Subcutaneous adipose tissue (tissue), 4 donors: ENCODE data around the gene UNC13A. TPM values are rescaled to one million over a fixed set of nuclear protein-coding genes. Genes with fewer than 3 reads are reported as not detected.

Experiments
- total RNA-seq, 4 donors: library from RNA; depleted of rRNA; stranded (reverse); fragments of >200 nt; gene quantifications; one replicate each; pipeline ENCODE4 v1.1.0, GENCODE V29; 2016
- TF ChIP-seq, protein P1 (sequence below): fragments of 450-650 bp; IDR thresholded peaks from one replicate; pipeline ENCODE4 v1.5.1; 2016; ENCODE audit warnings: low read depth, mild to moderate bottlenecking, control low read depth, antibody characterized with exemption, moderate library complexity

The UNC13A gene
- total RNA-seq, 4 donors from 2014 or later, result not detected

DNA sequence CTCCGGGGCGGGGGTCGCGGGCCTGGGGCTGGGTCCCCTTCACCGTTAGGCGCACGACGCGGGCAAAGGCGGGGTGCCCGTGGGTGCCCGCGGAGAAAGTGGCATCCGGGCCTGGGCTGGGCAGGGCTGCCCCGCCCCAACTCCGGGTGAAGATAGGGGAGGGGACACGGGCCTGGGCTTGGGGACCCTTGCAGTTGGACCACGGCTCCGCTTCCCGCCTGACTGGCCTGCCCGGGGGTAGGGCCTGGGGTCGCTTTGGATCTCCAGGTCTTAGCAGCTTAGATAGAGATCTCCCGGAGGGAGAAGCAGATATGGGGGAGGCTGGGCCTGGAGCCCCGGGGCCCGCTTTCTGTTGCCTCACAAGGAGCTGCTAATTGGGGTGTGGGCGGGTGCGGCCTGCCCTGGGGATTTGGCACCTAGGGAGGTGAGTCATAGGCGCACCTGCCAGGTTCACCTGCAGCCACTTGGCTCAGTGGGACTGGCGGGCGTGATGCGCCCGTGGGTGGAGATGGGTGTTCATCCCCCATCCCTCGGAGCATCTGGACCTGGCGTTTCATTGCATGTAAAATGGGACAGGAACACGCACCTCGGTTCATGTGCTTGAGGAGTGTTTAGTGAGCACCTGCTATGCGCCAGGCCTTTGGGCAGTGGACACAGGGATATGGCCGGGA is 31.7 kb upstream of the UNC13A start:
- TF ChIP-seq, protein P1, sequence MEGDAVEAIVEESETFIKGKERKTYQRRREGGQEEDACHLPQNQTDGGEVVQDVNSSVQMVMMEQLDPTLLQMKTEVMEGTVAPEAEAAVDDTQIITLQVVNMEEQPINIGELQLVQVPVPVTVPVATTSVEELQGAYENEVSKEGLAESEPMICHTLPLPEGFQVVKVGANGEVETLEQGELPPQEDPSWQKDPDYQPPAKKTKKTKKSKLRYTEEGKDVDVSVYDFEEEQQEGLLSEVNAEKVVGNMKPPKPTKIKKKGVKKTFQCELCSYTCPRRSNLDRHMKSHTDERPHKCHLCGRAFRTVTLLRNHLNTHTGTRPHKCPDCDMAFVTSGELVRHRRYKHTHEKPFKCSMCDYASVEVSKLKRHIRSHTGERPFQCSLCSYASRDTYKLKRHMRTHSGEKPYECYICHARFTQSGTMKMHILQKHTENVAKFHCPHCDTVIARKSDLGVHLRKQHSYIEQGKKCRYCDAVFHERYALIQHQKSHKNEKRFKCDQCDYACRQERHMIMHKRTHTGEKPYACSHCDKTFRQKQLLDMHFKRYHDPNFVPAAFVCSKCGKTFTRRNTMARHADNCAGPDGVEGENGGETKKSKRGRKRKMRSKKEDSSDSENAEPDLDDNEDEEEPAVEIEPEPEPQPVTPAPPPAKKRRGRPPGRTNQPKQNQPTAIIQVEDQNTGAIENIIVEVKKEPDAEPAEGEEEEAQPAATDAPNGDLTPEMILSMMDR, result no peak

DNA sequence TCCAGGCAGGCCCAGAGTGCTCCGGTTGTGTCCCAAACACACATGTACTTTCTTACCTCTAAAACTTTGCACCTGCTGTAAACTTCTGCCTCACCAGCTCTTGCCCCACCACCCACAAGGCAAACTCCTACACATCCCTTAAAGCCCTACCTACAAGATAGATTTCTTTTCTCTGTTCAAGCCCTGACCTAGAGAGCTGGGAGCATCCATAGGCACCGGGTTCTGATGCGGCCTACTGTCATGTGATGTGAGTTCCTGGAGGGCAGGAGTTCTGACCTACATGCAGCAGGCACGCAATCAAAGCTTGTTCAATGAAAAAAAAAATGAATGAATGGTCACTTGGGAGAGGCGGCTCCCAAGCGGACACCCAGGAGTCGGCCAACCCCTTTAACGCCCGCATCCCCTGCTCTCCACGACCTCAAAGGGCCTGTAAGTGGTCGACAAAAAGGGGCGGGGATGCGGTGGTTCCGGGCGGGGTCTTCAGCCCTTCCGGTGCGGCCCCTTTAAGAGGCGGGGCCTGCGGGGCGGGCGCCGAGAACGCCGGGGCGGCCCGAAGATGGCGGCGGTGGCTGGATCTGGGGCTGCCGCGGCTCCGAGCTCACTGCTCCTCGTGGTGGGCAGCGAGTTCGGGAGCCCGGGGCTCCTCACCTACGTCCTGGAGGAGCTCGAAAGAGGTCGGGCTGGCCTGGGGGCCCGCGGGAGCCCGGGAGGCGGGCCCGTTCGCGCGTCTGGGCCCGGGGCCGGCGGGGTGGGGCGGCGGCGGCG is 31.0 kb upstream of the UNC13A start, which contains the start of gene MAP1S:
MAP1S (plus strand) TSS at position 534 of the 765 bp plus-strand sequence; CDS start at position 557, 23 bp downstream.
- TF ChIP-seq, protein P1, result no peak

DNA sequence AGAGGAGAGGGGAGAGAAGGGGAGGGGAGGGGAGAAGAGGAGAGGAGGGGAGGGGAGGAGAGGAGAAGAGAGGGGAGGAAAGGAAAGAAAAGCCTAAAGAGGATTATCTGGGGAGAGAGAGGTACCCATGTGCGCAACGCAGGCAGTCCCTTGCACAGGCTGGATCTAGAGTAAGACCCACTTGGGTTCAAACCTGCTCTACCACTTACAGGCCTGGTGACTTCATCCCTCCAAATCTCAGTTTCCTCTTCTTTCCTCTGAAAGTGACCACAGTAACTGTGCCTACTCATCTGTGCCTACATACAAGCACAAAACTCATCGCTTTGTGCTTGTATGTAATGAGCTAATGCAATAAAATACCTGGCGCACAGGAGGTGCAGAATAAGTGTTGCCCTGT is 30.4 kb upstream of the UNC13A start:
- TF ChIP-seq, protein P1, result no peak

DNA sequence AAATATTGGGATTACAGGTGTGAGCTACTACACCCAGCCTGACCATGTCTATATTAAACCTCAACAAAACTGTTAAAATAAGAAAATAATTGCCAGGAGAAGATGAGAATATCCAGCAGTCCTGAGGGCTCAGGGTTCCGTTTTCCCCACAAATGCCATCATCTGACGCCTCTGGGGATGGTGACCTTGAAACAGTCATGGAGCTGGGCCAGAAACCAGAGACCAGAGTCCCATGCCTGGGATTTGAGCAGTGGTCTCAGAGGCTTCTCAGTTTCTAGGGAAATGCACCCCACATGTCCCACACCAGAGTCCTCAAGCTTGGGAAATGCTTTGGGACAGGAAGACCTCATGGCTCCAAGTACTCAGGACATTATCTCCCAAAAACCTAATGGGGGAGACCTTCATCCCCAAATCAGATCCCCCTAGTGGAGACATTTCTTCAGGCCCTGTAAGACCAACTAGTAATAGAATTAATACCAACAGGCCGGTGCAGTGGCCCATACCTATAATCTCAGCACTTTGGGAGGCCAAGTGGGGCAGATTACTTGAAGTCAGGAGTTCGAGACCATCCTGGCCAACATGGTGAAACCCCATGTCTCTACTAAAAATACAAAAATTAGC is 28.3 kb upstream of the UNC13A start:
- TF ChIP-seq, protein P1, result no peak

DNA sequence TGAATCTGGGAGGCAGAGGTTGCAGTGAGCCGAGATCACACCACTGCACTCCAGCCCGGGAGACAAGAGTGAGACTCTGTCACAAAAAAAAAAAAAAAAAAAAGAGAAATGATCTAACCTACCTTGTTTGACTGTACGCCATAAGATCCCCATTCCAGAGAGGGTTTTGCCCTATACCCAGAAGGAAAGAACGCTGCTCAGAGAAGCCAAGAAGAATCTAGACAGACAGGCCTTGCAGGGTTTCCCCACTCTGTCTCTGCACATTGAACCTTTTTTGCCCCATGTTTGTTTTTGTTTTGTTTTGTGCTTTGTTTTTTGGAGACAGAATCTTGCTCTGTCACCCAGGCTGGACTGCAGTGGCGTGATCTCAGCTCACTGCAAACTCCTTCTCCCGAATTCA is 23.7 kb upstream of the UNC13A start:
- TF ChIP-seq, protein P1, result no peak

DNA sequence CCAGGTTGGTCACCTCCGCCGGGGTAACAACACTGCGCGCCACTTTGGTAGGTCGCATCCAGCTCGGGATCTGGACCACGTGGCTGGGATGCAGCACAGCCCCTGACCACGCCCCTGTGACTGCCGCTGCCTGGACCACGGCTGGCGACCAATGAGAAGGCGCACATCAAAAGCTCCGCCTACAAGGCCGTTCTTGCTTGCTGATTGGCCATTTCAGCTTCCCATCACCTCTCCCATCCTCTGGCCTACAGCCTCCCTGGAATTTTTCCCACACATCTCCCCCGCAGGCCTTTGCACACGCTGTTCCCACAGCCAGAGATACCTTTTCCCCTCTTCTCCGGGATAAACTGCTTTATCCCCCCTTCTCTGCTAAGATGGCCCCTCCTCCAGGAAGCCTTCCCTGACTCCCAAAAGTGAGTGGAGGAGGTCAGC is 18.6 kb upstream of the UNC13A start:
- TF ChIP-seq, protein P1, result no peak
